Fibroblast of gingiva (primary cell): Measurements from ENCODE around the gene GPR146.
"Not testable (repeated sequence)": the region's sequence is repeated elsewhere in the genome, so short reads cannot be mapped to it uniquely, and the experiment has no call there.

Experiments used
- DNase-seq: peaks from one replicate; pipeline ENCODE4 v3.0.0-alpha.2; 2011; ENCODE audit warnings: low read depth

GPR146 gene

GRCh38 chr7:1044189-1045068 is at the start of gene GPR146:
Gene GPR146, plus strand, starts transcription at chr7:1044546. Its CDS starts 12,970 bp downstream, at chr7:1057516.
- DNase-seq, result peak; percentile 95

- DNase-seq, result no peak
Observed at GRCh38 chr7:994592-995308, 49.6 kb upstream of the GPR146 start.

- no peak for DNase-seq
Observed at GRCh38 chr7:995571-995970, 48.8 kb upstream of the GPR146 start.

DNA sequence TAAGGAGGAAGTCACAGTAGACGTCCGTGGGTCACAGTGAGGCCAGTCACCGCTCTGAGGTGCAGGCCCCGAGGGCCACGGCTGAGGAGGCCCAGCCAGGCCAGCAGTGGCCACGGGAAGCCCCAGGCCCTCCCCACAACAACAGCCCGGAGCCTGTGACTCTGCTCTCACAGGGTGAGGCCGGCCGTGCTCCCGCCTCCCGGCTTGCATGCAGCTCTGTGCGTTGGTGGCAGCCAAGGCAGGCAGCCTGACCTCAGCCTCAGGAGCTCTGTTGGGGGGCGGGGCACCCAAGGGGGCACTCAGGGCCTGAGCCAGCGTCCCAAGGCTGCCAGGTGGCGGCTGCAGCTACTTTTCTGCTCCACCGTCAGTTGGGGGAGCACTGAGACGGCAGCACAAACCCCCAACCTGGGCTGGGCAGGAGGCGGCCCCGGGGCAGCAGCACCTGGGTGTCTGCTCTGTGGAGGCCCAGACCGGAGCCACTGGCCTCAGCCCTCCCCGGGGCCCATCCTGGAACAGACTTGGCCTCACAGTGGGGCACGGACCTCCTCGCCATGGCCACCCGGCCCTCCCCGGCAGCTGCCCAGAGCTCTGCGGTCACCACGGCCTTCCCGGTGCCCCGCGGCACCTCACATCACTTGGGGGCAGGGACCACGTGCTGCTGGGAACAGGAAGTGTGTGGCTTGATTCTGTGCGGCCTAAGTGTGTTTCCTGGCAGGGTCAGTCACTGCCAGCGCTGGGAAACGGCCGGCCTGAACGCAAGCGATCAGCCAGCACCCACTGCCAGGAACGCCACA is 48.1 kb upstream of the GPR146 start:
- no peak for DNase-seq

GRCh38 chr7:997404-998395 is 46.6 kb upstream of the GPR146 start:
- DNase-seq, result no peak

DNA sequence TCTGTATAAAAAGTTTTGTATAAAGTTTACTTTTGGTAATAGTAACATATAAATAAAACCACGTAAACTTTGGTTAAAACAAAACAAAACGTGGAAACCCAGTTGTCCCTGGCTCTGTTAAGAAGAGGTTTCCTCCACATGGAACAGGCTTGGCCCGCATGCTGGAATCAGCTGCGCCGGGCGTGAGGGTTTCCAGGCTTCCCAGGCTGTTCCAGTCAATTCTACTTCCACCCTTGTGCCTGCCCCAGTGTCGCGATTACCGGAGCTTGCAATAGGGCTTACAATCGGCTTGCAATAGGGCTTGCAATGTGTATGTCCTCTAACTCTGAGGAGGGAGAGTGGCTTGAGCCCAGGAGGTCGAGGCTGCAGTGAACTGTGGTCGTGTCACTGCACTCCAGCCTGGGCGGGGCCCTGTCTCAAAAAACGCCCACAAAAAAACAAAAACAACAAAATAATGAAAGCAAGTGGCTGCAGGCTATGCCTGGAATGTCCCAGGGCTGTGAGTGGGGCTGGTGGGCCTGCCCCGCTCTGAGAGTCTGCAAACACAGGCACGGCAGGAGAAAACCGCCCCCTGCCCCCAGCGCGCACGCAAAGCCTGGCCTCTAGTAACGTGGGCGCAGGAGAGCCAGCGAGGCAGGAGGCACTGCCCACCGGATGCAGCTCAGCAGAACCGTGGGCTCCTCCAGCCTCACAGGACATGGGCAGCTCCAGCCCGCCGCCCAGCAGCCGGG is 45.0 kb upstream of the GPR146 start:
- DNase-seq, result no peak

DNA sequence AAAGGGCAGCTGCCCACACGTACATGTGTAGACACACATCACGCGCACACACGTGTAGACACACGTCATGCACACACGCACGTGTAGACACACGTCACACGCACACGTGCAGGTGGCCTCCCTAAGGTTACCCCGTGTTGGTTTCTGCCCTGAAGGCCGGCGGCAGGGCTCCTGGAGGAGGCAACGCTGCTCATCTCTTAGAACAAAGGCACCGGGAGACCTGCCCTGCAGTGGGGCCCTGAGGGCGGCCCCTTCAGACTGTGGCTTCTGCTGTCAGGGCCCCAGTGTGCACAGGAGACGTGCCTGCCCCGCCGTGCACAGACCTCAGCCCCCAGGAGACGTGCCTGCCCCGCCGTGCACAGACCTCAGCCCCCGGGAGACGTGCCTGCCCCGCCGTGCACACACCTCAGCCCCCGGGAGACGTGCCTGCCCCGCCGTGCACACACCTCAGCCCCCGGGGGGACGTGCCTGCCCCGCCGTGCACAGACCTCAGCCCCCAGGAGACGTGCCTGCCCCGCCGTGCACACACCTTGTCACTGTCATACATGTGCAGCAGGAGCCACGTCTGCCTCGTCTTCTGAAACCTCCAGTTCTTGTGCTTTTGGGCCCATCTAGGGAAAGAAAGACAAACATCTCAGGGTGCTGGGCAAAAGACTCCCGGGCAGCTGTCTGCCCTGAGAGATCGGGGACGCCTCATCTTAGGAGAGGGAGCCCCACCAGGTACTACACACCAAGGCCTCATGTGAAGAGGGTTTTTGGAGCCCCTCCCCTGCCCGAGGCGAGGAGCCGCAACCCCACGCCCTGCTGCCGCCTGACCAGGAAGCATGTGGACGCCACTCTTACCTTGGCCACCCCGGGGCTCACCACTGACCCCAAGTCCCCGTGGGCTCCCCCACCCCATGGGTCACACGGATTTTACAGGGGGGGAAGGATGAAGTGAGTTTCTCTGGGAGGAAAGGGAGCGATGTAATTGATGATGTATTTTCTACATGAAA is 44.1 kb upstream of the GPR146 start:
- DNase-seq, result no peak

DNA sequence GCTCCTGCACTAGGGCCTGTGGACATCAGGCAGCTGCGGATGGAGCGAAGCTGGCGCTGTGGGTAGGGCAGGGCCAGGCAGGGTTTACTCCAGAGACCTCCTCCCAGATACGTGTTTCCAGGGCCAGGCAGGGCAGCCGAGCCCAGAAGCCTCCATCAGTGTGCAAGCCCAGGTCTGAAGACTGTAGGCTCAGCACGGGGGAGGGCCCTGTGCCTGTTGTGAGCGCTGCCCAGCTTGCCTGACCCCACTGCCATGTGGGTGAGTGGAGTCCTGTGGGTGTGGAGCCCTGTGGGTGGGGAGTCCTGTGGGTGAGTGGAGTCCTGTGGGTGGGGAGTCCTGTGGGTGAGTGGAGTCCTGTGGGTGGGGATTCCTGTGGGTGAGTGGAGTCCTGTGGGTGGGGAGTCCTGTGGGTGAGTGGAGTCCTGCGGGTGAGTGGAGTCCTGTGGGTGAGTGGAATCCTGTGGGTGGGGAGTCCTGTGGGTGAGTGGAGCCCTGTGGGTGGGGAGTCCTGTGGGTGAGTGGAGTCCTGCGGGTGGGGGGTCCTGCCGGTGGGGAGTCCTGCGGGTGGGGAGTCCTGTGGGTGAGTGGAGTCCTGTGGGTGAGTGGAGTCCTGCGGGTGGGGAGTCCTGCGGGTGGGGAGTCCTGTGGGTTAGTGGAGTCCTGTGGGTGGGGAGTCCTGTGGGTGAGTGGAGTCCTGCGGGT is 43.1 kb upstream of the GPR146 start:
- DNase-seq, result not testable (repeated sequence)

GRCh38 chr7:1002026-1002425 is 42.3 kb upstream of the GPR146 start:
- not testable (repeated sequence) for DNase-seq

GRCh38 chr7:1002445-1002844 is 41.9 kb upstream of the GPR146 start:
- DNase-seq, result not testable (repeated sequence)

DNA sequence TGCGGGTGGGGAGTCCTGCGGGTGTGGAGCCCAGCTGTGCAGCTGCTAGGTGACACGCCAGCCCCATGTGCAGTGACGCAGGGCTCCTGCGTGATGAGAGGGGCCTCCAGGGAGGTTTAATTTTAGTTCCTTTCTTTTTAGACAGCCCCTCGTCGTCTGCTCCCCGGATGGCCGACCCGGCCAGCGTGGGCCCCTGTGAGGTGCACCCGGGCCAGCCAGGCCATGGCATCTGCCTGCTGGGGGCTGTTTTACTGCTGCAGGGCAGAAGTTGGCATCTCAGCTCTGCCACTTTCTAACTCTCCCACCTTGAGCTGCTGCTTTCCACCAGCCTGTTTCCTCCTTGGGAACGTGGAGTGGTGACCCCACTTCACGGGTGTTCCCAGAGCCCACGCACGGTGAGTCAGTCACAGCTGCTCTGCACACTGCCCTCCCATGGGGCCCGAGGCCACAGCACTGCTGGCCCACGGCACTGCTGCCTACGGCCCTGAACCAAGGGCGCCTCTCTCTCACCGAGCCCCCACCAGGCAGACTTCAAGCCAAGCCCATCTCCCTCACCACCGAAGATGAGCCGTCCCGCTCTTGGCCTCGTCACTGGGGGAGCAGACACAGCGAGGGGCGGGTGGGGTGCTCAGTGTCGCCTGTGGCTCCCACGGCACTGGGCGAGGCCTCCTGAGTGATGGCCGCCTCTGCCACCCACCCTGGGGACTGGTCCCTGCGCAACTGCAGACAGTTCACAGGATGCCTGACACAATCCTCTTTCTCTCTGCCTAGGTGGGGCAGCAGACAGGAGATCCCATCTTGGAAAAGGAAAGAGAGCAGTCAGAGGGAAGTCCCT is 40.1 kb upstream of the GPR146 start:
- no peak for DNase-seq

DNA sequence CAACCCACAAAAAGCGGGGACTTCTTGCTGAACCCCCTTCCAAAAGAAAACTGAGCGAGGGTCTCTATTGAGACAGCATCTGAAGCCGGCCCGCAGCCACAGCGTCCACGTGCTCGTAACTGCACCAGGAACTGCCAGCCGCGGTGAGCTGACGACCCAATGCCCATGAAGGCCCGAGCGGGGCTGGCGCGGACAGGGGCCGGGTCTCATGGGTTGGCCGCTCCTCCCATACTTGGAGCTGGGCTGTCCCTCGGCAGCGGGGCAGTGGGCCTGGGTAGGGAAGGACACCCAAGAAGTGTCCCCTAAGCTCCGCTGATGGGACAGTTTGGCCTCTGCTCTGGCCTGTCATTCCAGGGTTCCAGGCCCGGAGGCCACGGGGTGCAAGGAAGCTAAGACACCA is 39.0 kb upstream of the GPR146 start:
- DNase-seq, result no peak

GRCh38 chr7:1007901-1008300 is 36.4 kb upstream of the GPR146 start:
- DNase-seq, result no peak

DNA sequence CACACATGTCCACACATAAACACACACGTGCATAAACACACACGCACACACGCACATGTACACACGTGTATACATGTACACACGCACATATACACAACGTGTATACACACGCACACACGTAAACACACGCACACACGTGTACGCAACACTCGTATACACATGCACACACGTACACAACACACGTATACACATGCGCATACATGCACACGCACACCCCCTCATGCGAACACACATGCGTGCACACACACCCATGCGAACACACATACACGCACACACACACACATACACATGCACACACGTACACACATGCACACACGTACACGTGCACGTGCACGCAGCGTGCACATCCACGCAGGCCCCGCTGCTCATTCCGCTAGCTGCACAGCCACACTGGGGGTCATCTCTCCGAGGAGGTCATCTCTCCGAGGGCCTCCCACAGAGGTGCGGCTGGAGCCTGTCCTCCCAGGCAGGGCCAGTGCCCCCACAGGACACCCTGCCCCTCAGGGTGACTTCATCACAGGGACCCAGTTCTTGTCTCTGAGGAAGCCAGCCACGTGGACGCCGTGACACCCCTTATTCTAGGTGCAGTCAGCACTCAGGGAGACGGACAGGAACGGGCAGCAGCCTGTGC is 35.5 kb upstream of the GPR146 start:
- no peak for DNase-seq

- DNase-seq, result no peak
Observed at GRCh38 chr7:1009747-1010146, 34.6 kb upstream of the GPR146 start.

GRCh38 chr7:1010226-1010625 is 34.1 kb upstream of the GPR146 start:
- DNase-seq, result no peak

GRCh38 chr7:1011297-1012003 is 32.9 kb upstream of the GPR146 start:
- no peak for DNase-seq
